Kidney (tissue), 14 donors: ENCODE measurements around the gene ENTR1. TPM values are rescaled to one million over a fixed set of nuclear protein-coding genes. Genes with fewer than 3 reads are reported as not detected.

Source experiments
- DNase-seq, 5 donors: peaks; one replicate each; pipeline ENCODE4 v3.0.0-alpha.2; 2013 to 2020
- FAIRE-seq: peaks from 2 replicates; lab custom pipeline; 2012; peaks lifted over from hg19 to GRCh38; lab: Jason Lieb, UNC
- H3K27ac ChIP-seq, 2 donors: one replicate each; pipeline ENCODE4 v1.7.0; 2013; ENCODE audit warnings: low read depth in 2 of 2, low read length in 2 of 2, inconsistent platforms in 1 of 2
- H3K27me3 ChIP-seq: one replicate; pipeline ENCODE4 v1.7.1; 2013; ENCODE audit warnings: low read length, inconsistent platforms; ENCODE audit not compliant: control insufficient read depth, insufficient read depth
- H3K36me3 ChIP-seq, 3 donors: one replicate each; pipeline versions ENCODE4 v1.7.0 to v1.7.1; 2013; ENCODE audit warnings: low read length in 3 of 3, control low read depth in 1 of 3, inconsistent platforms in 1 of 3; ENCODE audit not compliant: insufficient read depth in 3 of 3, control insufficient read depth in 2 of 3
- H3K4me1 ChIP-seq, 3 donors: one replicate each; pipeline versions ENCODE4 v1.7.0 to v1.7.1; 2013; ENCODE audit warnings: low read length in 3 of 3, inconsistent platforms in 1 of 3, low read depth in 1 of 3; ENCODE audit not compliant: control insufficient read depth in 2 of 3, insufficient read depth in 2 of 3
- H3K4me3 ChIP-seq, 3 donors: one replicate each; pipeline versions ENCODE4 v1.7.0 to v1.8.1; 2013; ENCODE audit warnings: low read length in 3 of 3, control low read depth in 1 of 3, inconsistent platforms in 1 of 3
- H3K9ac ChIP-seq, 3 donors: one replicate each; pipeline versions ENCODE4 v1.7.0 to v1.7.1; 2013; ENCODE audit warnings: low read length in 3 of 3, control low read depth in 1 of 3, inconsistent platforms in 1 of 3
- H3K9me3 ChIP-seq, 3 donors: one replicate each; pipeline versions ENCODE4 v1.7.0 to v1.7.1; 2013; ENCODE audit warnings: low read length in 3 of 3, control low read depth in 1 of 3, inconsistent platforms in 1 of 3; ENCODE audit not compliant: control insufficient read depth in 2 of 3, insufficient read depth in 1 of 3
- CTCF ChIP-seq: IDR thresholded peaks from 3 replicates; pipeline ENCODE4 v1.5.1; 2012; ENCODE audit warnings: mild to moderate bottlenecking, moderate library complexity, borderline replicate concordance; ENCODE audit not compliant: insufficient read depth; ENCODE audit errors: extremely low read depth
- intact Hi-C: fragments of 100-400 bp; cut with DNase I; formaldehyde crosslinking; loops from one replicate; pipeline ENCODE4 v1.11.1; 2022
- polyA plus RNA-seq: library from polyadenylated mRNA; stranded (reverse); fragments of 350-450 nt; fragmentation: Illumina TruSeq; extraction: RNeasy Lipid Tissue Mini Kit (QIAGEN cat#74804); gene quantifications from one replicate; pipeline ENCODE4 v1.2.3, GENCODE V29; 2014; ENCODE audit warnings: low read depth, low replicate concordance; ENCODE audit not compliant: insufficient read depth
- total RNA-seq: library from RNA; stranded (reverse); fragmentation: NEBNext Ultra II Directional; extraction: Animal tissue kit (Norgen Biotek cat#: 25700); gene quantifications from one replicate; pipeline ENCODE4 v1.2.1, GENCODE V29; 2021
- donor health status: control.
- donor health status: control.
- donor health status: control.
- donor health status: control.
- donor health status: control.
- donor health status: DM: yes; HTN: yes; CAD: no.
- donor health status: Normal renal cell carcinoma (clear cell type).

Gene ENTR1
- total and polyA plus RNA-seq, 2 donors from 2014 or later: 25.9 to 36.2 TPM

- DNase-seq (no peak), FAIRE-seq (no peak)
- no peaks in the 10 kb centered on the region for H3K4me1 ChIP-seq
- no peak overlapping the region for H3K27ac ChIP-seq
- TF ChIP-seq CTCF: no peak
- no peak overlapping the region for H3K9ac ChIP-seq
- H3K36me3 ChIP-seq: peaks cover 2 to 70% (median 45%) of the 10 kb centered on the region in 3 donors
- no peaks in the 10 kb centered on the region for H3K27me3 ChIP-seq
- intact Hi-C loops: no loop called here
- H3K4me3 ChIP-seq: no peak overlapping the region
- no peaks in the 10 kb centered on the region for H3K9me3 ChIP-seq
These were observed 8.0 kb upstream of the ENTR1 start for GRCh38 chr9:136418182-136419091.

GRCh38 chr9:136416914-136417313 lies 6.5 kb upstream of the ENTR1 start:
- Histone ChIP-seq H3K27ac (no peak overlapping the region), H3K4me1 (peaks cover 0 to 2% (median 0%) of the 10 kb centered on the region in 3 donors), H3K4me3 (no peak overlapping the region), H3K9ac (no peak overlapping the region), H3K27me3 (no peaks in the 10 kb centered on the region), H3K36me3 (peaks cover 5 to 71% (median 43%) of the 10 kb centered on the region in 3 donors), H3K9me3 (no peaks in the 10 kb centered on the region)
- intact Hi-C loops: no loop called here
- TF ChIP-seq CTCF: no peak
- DNase-seq: no peak
- no peak for FAIRE-seq

- no peak overlapping the region for H3K27ac ChIP-seq
- H3K9ac ChIP-seq: no peak overlapping the region
- DNase-seq (no peak), FAIRE-seq (no peak)
- peaks cover 5 to 68% (median 40%) of the 10 kb centered on the region in 3 donors for H3K36me3 ChIP-seq
- no peak for TF ChIP-seq CTCF
- H3K4me1 ChIP-seq: peaks cover 0 to 7% (median 3%) of the 10 kb centered on the region in 3 donors
- no peak overlapping the region for H3K4me3 ChIP-seq
- intact Hi-C loops: no loop called here
- H3K27me3 ChIP-seq: no peaks in the 10 kb centered on the region
- no peaks in the 10 kb centered on the region for H3K9me3 ChIP-seq
These were observed 6.0 kb upstream of the ENTR1 start for GRCh38 chr9:136416427-136416826.
